Stomach (tissue), 9 donors: ENCODE measurements around the gene LIMK1. TPM values are rescaled to one million over a fixed set of nuclear protein-coding genes. Genes with fewer than 3 reads are reported as not detected.

Source experiments
- DNase-seq, 2 donors: peaks; one replicate each; pipeline versions ENCODE4 v3.0.0 to v3.0.0-alpha.2; 2013 to 2019
- H3K27ac ChIP-seq, 5 donors: fragments of 200-600 bp in 4 of 5; sonication (generic) in 4 of 5; one replicate each; pipeline ENCODE4 v1.5.1; 2013 to 2019; ENCODE audit warnings: mild to moderate bottlenecking in 1 of 5, moderate library complexity in 1 of 5
- H3K27me3 ChIP-seq, 3 donors: fragments of 200-600 bp; sonication (generic); one replicate each; pipeline ENCODE4 v1.5.1; 2017 to 2019; ENCODE audit warnings: mixed run types in 1 of 3
- H3K36me3 ChIP-seq, 4 donors: fragments of 200-600 bp; sonication (generic); 1 replicate in 3 of 4; 2 replicates in 1 of 4; pipeline ENCODE4 v1.5.1; 2016 to 2019
- H3K4me1 ChIP-seq, 4 donors: fragments of 200-600 bp; sonication (generic); one replicate each; pipeline ENCODE4 v1.5.1; 2016 to 2019
- H3K4me3 ChIP-seq, 4 donors: fragments of 200-600 bp; sonication (generic) in 3 of 4; one replicate each; pipeline ENCODE4 v1.5.1; 2016 to 2019; ENCODE audit warnings: mild to moderate bottlenecking in 1 of 4
- H3K9me3 ChIP-seq, 4 donors: fragments of 200-600 bp; sonication (generic); one replicate each; pipeline ENCODE4 v1.5.1; 2016 to 2019
- CTCF ChIP-seq, 7 experiments: fragments of 450-650 bp in 4 of 7; fragments of 200-600 bp in 3 of 7; sonication (generic) in 3 of 7; IDR thresholded peaks; one replicate each; pipeline ENCODE4 v1.5.1; 2016 to 2019; ENCODE audit warnings: antibody characterized with exemption in 7 of 7, control low read depth in 2 of 7, mild to moderate bottlenecking in 1 of 7
- EP300 ChIP-seq: sonication (generic); formaldehyde crosslinking; IDR thresholded peaks from one replicate; pipeline ENCODE4 v1.6.1; 2017; ENCODE audit warnings: antibody characterized with exemption
- POLR2A ChIP-seq, 4 donors: fragments of 450-650 bp; IDR thresholded peaks; one replicate each; pipeline ENCODE4 v1.6.1; 2016; ENCODE audit warnings: antibody characterized with exemption in 4 of 4, control low read depth in 2 of 4, mild to moderate bottlenecking in 1 of 4, moderate library complexity in 1 of 4
- POLR2AphosphoS5 ChIP-seq, 3 donors: sonication (generic); formaldehyde crosslinking; IDR thresholded peaks; one replicate each; pipeline ENCODE4 v1.6.1; 2016; ENCODE audit warnings: antibody characterized with exemption in 3 of 3
- WGBS, 5 donors: extraction: QIAGEN DNeasy Blood & Tissue Kit in 3 of 5; methylation state at CpG; one replicate each; pipeline versions ENCODE4 v1.1.5 to v1.1.7; 2013 to 2018; 5-methylcytosine and 5-hydroxymethylcytosine counted together
- intact Hi-C: fragments of 100-400 bp; cut with DNase I; formaldehyde crosslinking; loops from one replicate; pipeline ENCODE4 v1.15.1; 2023; ENCODE audit warnings: low total_unique reads
- polyA plus RNA-seq, 3 donors: library from polyadenylated mRNA; stranded (reverse); fragments of 200-250 nt; gene quantifications; one replicate each; pipeline ENCODE4 v1.2.3, GENCODE V29; 2013
- total RNA-seq, 5 donors: library from RNA; depleted of rRNA; stranded (reverse); fragments of >200 nt; gene quantifications; one replicate each; pipeline versions ENCODE4 v1.1.0 to v1.2.3, GENCODE V29; 2014 to 2016
- donor health status: healthy with polysubstance abuse.
- donor health status: Bipolar disorder and iron deficiency.
- donor health status: healthy.

Gene LIMK1
- total and polyA plus RNA-seq, 8 donors, result 2.9 to 26.6 (median 8.7) TPM

- no peak for DNase-seq
- no peaks in the 10 kb centered on the region for H3K27me3 ChIP-seq
- intact Hi-C loops, result loop anchor here (10.0 kb wide), 1 partner anchor 365 kb away; no protein-coding TSS in a partner anchor
- H3K4me1 ChIP-seq, result peaks cover 13 to 59% (median 35%) of the 10 kb centered on the region in 4 donors
- H3K36me3 ChIP-seq, result peaks cover 3 to 95% (median 47%) of the 10 kb centered on the region in 4 donors
- peak overlapping the region in 2 of 5 donors; percentile 35 to 72 for H3K27ac ChIP-seq
- TF ChIP-seq EP300 (no peak), CTCF (IDR thresholded peaks at IDR 0.05) (no peak), POLR2A (IDR thresholded peaks at IDR 0.05) (no peak), POLR2AphosphoS5 (IDR thresholded peaks at IDR 0.05) (no peak)
- no peak overlapping the region for H3K4me3 ChIP-seq
- no peaks in the 10 kb centered on the region for H3K9me3 ChIP-seq
- 82 to 90% (median 85%) methylated on average over 12 to 13 of the region's 13 CpGs for WGBS, 5 donors
These were observed 43.4 kb upstream of the LIMK1 start for GRCh38 chr7:74040101-74040790.

GRCh38 chr7:74040791-74041520 is 42.6 kb upstream of the LIMK1 start:
- peak overlapping the region in 1 of 5 donors; percentile 72 for H3K27ac ChIP-seq
- DNase-seq, result no peak
- H3K9me3 ChIP-seq, result no peaks in the 10 kb centered on the region
- peaks cover 3 to 98% (median 45%) of the 10 kb centered on the region in 4 donors for H3K36me3 ChIP-seq
- TF ChIP-seq EP300, result no peak
- TF ChIP-seq POLR2AphosphoS5 (IDR thresholded peaks at IDR 0.05), result no peak
- no peak overlapping the region for H3K4me3 ChIP-seq
- 88 to 97% (median 93%) methylated on average over 8 to 12 of the region's 12 CpGs for WGBS, 5 donors
- intact Hi-C loops, result loop anchor here (10.0 kb wide), 1 partner anchor 364 kb away; no protein-coding TSS in a partner anchor
- peaks cover 13 to 59% (median 35%) of the 10 kb centered on the region in 4 donors for H3K4me1 ChIP-seq
- no peaks in the 10 kb centered on the region for H3K27me3 ChIP-seq

GRCh38 chr7:74042746-74043522 is 40.7 kb upstream of the LIMK1 start:
- TF ChIP-seq EP300 (no peak), POLR2AphosphoS5 (IDR thresholded peaks at IDR 0.05) (no peak), CTCF (IDR thresholded peaks at IDR 0.05) (no peak), POLR2A (IDR thresholded peaks at IDR 0.05) (no peak)
- DNase-seq, result peak in 1 of 2 donors; percentile 65
- WGBS, 5 donors, result 46 to 52% (median 47%) methylated on average over 5 to 24 of the region's 24 CpGs
- Histone ChIP-seq H3K4me1 (peaks cover 13 to 56% (median 31%) of the 10 kb centered on the region in 4 donors), H3K4me3 (peak overlapping the region in 1 of 4 donors; percentile 7), H3K27ac (peak overlapping the region in 4 of 5 donors; percentile 16 to 81 (median 60)), H3K9me3 (no peaks in the 10 kb centered on the region), H3K36me3 (peaks cover 5 to 98% (median 50%) of the 10 kb centered on the region in 4 donors), H3K27me3 (no peaks in the 10 kb centered on the region)
- intact Hi-C loops, result loop anchor here (10.0 kb wide), 1 partner anchor 362 kb away; no protein-coding TSS in a partner anchor

GRCh38 chr7:74043523-74043951 is 40.1 kb upstream of the LIMK1 start:
- intact Hi-C loops, result loop anchor here (10.0 kb wide), 1 partner anchor 361 kb away; no protein-coding TSS in a partner anchor
- H3K36me3 ChIP-seq, result peaks cover 5 to 98% (median 53%) of the 10 kb centered on the region in 4 donors
- peak overlapping the region in 4 of 5 donors; percentile 16 to 81 (median 60) for H3K27ac ChIP-seq
- WGBS, 5 donors, result 21 to 52% (median 38%) methylated on average over 7 to 9 of the region's 9 CpGs
- DNase-seq, result peak in 1 of 2 donors; percentile 73
- peaks cover 13 to 50% (median 31%) of the 10 kb centered on the region in 4 donors for H3K4me1 ChIP-seq
- H3K4me3 ChIP-seq, result peak overlapping the region in 1 of 4 donors; percentile 7
- TF ChIP-seq EP300 (no peak), POLR2AphosphoS5 (IDR thresholded peaks at IDR 0.05) (no peak), CTCF (IDR thresholded peaks at IDR 0.05) (no peak), POLR2A (IDR thresholded peaks at IDR 0.05) (no peak)
- H3K9me3 ChIP-seq, result no peaks in the 10 kb centered on the region
- no peaks in the 10 kb centered on the region for H3K27me3 ChIP-seq
